ENCODE results near the gene CHST12.

The CHST12 gene

DNA sequence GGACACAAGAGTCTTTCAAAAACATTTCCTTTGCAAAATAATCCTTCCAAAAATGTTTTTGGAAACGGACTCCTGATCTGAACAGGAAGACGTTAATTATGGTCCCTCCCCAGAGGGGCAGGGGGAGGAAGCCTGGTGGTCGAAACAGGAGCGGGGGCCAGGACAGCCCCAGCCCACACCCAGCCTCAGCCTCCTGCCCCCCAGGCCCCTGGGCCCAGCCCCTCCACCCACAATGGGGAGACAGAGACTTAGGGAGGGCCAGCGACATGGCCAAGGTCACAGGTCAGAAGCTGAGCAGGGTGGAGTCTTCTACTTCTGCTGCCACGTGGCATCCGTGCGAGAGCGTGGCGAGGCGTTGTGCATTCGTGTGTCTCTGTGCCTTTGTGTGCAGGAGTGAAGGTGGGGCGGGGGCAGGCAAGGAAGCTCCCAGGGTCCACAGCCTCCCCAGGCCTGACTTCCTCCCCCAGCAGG lies 86.8 kb downstream of the CHST12 start:
- H3K27me3 ChIP-seq (replicated peaks in 2 of 5; ENCODE audit: control insufficient read depth in 4 of 5, insufficient read depth in 5 of 5, low read length in 4 of 5) = no peaks in the 10 kb centered on the region
- DNase-seq = no peak
- no peaks in the 10 kb centered on the region for H3K36me3 ChIP-seq (ENCODE audit: control insufficient read depth in 4 of 4, insufficient read depth in 4 of 4, low read length in 3 of 4)
- no peak overlapping the region for H3K4me3 ChIP-seq (ENCODE audit: control insufficient read depth in 1 of 7, extremely low read depth in 1 of 7, insufficient read depth in 4 of 7, low read depth in 2 of 7, low read length in 6 of 7)
- peaks cover 0 to 32% (median 26%) of the 10 kb centered on the region in 4 experiments for H3K4me1 ChIP-seq (ENCODE audit: control extremely low read depth in 1 of 4, control insufficient read depth in 4 of 4, insufficient read depth in 4 of 4, low read length in 3 of 4)
- ChIA-PET POLR2A (no interaction called here), CTCF (interaction anchor here (0.7 kb wide), 1 partner anchor 10 kb away, joined by 4 read pairs; no protein-coding TSS in a partner anchor)
- no peak overlapping the region for H3K27ac ChIP-seq (ENCODE audit: insufficient read depth in 1 of 2, low read depth in 1 of 2, low read length in 2 of 2, poor library complexity in 1 of 2, severe bottlenecking in 2 of 2)
- WGBS (ENCODE audit: insufficient coverage) = 69% methylated on average over 12 of the region's 13 CpGs
- no peaks in the 10 kb centered on the region for H3K9me3 ChIP-seq (ENCODE audit: control extremely low read depth in 1 of 5, control insufficient read depth in 4 of 5, insufficient read depth in 2 of 5, low read depth in 1 of 5, low read length in 4 of 5)

DNA sequence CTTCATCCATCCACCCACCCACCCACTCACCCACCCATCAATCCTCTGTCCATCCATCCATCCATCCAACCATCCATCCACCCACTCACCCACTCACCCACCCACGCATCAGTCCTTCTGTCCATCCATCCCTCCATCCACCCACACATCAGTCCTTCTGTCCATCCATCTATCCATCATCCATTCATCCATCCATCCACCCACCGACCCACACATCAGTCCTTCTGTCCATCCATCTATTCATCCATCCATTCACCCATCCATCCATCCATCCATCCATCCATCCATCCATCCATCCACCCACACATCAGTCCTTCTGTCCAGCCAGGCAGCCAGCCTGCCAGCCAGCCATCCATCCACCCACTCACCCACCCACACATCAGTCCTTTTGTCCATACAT lies 88.6 kb downstream of the CHST12 start:
- Histone ChIP-seq H3K4me3 (ENCODE audit: control insufficient read depth in 1 of 7, extremely low read depth in 1 of 7, insufficient read depth in 4 of 7, low read depth in 2 of 7, low read length in 6 of 7) (no peak overlapping the region), H3K27ac (ENCODE audit: insufficient read depth in 1 of 2, low read depth in 1 of 2, low read length in 2 of 2, poor library complexity in 1 of 2, severe bottlenecking in 2 of 2) (no peak overlapping the region), H3K4me1 (ENCODE audit: control extremely low read depth in 1 of 4, control insufficient read depth in 4 of 4, insufficient read depth in 4 of 4, low read length in 3 of 4) (peaks cover 0 to 32% (median 26%) of the 10 kb centered on the region in 4 experiments), H3K9me3 (ENCODE audit: control extremely low read depth in 1 of 5, control insufficient read depth in 4 of 5, insufficient read depth in 2 of 5, low read depth in 1 of 5, low read length in 4 of 5) (no peaks in the 10 kb centered on the region), H3K27me3 (replicated peaks in 2 of 5; ENCODE audit: control insufficient read depth in 4 of 5, insufficient read depth in 5 of 5, low read length in 4 of 5) (no peaks in the 10 kb centered on the region), H3K36me3 (ENCODE audit: control insufficient read depth in 4 of 4, insufficient read depth in 4 of 4, low read length in 3 of 4) (no peaks in the 10 kb centered on the region)
- WGBS (ENCODE audit: insufficient coverage) = 100% methylated on average over 2 of the region's 2 CpGs
- CTCF ChIA-PET = interaction anchor here (1.4 kb wide), 1 partner anchor 18 kb away, joined by 6 read pairs; no protein-coding TSS in a partner anchor
- no peak for DNase-seq
- POLR2A ChIA-PET = no interaction called here

DNA sequence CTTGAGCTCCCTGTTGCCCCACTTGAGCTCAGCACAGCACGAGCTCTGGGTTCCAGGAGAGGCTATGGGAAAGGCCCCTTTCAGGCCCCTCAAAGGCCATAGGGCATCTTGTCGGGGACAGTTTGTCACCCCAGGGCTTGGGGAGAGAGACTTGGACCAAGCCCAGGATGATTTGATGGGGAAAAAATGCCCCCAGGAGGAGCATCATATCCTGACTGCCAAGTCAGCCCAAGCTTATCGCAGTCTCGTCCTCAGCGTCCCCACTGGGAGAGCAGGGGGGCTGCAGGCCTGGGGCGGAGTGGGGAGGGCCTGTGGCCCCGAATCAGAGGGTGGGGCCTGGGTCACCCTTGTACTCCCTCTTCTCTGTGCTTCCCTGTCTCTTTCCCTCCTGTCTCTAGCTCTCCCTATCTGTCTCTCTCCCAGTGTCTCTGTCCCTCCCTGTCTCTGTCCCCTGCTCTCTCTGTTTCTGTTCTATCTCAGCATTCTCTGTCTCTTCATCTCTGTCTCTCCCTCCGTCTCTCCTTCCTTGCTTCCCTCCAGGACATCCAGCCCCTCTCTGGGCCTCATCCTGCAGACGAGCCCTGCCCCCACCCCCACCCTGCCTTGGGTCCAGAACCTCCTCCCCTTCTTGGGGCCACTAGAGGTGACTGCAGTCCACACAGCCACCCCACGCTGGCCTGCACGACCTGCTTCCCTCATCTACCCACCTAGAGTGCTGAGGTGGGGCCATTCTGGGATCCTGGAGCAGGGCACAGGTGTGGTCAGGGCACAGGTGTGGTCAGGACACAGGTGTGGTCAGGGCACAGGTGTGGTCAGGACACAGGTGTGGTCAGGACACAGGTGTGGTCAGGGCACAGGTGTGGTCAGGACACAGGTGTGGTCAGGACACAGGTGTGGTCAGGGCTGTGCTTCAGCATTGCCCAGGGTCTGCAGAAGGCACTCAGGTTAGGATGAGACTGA lies 90.1 kb downstream of the CHST12 start:
- Histone ChIP-seq H3K27ac (ENCODE audit: insufficient read depth in 1 of 2, low read depth in 1 of 2, low read length in 2 of 2, poor library complexity in 1 of 2, severe bottlenecking in 2 of 2) (no peak overlapping the region), H3K36me3 (ENCODE audit: control insufficient read depth in 4 of 4, insufficient read depth in 4 of 4, low read length in 3 of 4) (no peaks in the 10 kb centered on the region), H3K27me3 (replicated peaks in 2 of 5; ENCODE audit: control insufficient read depth in 4 of 5, insufficient read depth in 5 of 5, low read length in 4 of 5) (no peaks in the 10 kb centered on the region), H3K9me3 (ENCODE audit: control extremely low read depth in 1 of 5, control insufficient read depth in 4 of 5, insufficient read depth in 2 of 5, low read depth in 1 of 5, low read length in 4 of 5) (no peaks in the 10 kb centered on the region), H3K4me3 (ENCODE audit: control insufficient read depth in 1 of 7, extremely low read depth in 1 of 7, insufficient read depth in 4 of 7, low read depth in 2 of 7, low read length in 6 of 7) (no peak overlapping the region), H3K4me1 (ENCODE audit: control extremely low read depth in 1 of 4, control insufficient read depth in 4 of 4, insufficient read depth in 4 of 4, low read length in 3 of 4) (peaks cover 0 to 45% (median 39%) of the 10 kb centered on the region in 4 experiments)
- CTCF ChIA-PET = interaction anchor here (0.8 to 1.5 kb wide), 5 partner anchors 9 to 18 kb away, joined by 3 to 6 read pairs (median 4); no protein-coding TSS in a partner anchor
- no peak for DNase-seq
- WGBS (ENCODE audit: insufficient coverage) = 91% methylated on average over 6 of the region's 11 CpGs
- POLR2A ChIA-PET = interaction anchor here (0.7 kb wide), 1 partner anchor 35 kb away, joined by 3 read pairs; no protein-coding TSS in a partner anchor

DNA sequence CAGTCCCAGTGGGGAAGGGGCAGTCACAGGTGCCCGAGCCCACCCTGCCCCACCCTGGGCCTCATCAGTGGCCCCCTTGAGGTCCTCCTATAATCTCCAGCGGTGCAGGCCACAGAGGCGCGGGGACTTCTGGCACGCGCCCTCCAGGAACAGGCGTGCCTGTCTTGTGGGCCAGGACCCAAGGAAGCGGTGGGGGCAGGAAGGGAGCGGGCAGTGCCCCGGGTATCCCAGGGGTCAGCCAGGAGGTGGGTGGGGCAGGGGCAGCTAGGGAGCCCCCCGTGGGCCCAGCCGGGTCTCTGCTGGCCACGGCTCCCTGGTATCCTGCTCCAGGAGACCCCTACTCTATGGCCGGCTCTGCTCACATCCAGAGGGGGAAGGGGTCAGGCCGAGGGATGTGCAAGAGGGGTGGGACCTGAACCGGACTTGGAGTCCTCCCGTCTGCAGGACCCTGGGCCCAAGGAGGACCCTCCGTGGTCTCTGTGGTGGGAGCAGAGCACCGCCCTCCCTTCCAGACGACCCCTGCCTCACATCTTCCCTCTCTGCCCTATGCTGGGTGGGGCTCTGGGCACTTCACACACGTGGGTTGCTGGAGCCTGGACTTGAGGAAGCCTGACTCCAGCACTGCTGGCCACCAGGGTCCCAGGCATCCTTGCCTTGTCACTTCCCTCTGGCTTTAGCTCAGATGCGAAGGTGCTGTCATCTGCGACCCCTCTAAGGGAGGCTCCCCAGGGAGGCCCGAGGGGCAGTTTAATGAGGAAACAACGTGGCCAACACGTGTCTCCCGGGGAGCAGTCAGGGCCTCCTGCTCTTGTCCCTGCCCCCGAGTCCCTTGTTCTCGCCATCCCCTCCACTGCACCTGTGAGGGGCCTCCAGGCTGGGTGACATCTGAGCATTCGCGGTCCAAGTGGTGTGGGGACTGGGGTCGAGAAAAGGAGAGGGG lies 91.0 kb downstream of the CHST12 start:
- ChIA-PET POLR2A (no interaction called here), CTCF (interaction anchor here (0.5 kb wide), 1 partner anchor 22 kb away, joined by 3 read pairs; no protein-coding TSS in a partner anchor)
- DNase-seq = no peak
- no peaks in the 10 kb centered on the region for H3K27me3 ChIP-seq (replicated peaks in 2 of 5; ENCODE audit: control insufficient read depth in 4 of 5, insufficient read depth in 5 of 5, low read length in 4 of 5)
- peaks cover 0 to 41% (median 36%) of the 10 kb centered on the region in 4 experiments for H3K4me1 ChIP-seq (ENCODE audit: control extremely low read depth in 1 of 4, control insufficient read depth in 4 of 4, insufficient read depth in 4 of 4, low read length in 3 of 4)
- no peak overlapping the region for H3K4me3 ChIP-seq (ENCODE audit: control insufficient read depth in 1 of 7, extremely low read depth in 1 of 7, insufficient read depth in 4 of 7, low read depth in 2 of 7, low read length in 6 of 7)
- H3K27ac ChIP-seq (ENCODE audit: insufficient read depth in 1 of 2, low read depth in 1 of 2, low read length in 2 of 2, poor library complexity in 1 of 2, severe bottlenecking in 2 of 2) = no peak overlapping the region
- H3K9me3 ChIP-seq (ENCODE audit: control extremely low read depth in 1 of 5, control insufficient read depth in 4 of 5, insufficient read depth in 2 of 5, low read depth in 1 of 5, low read length in 4 of 5) = no peaks in the 10 kb centered on the region
- 55% methylated on average over 24 of the region's 32 CpGs for WGBS (ENCODE audit: insufficient coverage)
- no peaks in the 10 kb centered on the region for H3K36me3 ChIP-seq (ENCODE audit: control insufficient read depth in 4 of 4, insufficient read depth in 4 of 4, low read length in 3 of 4)

DNA sequence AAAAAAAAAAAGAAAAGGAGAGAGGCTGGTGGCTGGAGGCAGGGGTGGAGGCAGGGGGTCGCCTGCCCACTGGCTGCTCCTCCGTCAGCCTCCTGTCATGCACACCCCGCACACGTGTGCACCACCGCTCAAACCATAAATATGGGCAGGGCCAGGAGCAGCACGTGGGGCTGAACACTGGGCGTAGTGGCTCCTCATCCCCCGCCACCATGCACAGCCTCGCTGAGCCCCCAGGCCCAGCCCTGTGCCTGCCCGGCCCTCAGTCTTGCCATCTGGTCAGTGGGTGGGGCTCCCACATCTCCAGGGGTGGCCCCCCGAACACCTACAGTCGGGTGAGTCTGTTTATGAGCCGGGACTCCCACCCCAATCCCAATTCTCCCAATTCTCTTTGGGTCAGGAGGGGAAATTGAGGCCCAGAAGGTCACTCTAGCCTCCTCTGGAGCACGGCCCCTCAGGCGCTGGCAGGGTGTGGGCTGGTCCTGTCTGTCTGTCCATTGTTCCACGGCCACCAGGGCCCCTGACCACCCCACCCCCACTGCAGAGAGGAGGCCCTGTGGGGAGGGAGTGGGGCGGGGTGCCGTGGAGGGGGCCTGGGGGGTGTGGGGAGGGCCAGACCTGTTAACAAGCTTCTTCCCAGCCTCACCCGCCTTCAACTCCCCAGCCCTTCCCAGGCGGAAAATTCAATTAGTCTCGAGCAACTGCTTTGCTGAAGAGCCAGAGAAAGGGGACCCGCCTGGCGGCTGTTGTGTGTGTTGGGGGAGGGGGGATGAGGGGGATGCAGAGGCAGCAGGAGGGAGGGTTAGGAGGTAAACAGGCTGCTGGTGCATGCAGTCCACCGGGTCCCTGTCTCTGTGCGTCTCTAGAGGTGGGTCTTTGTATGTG lies 92.2 kb downstream of the CHST12 start:
- H3K27ac ChIP-seq (ENCODE audit: insufficient read depth in 1 of 2, low read depth in 1 of 2, low read length in 2 of 2, poor library complexity in 1 of 2, severe bottlenecking in 2 of 2) = no peak overlapping the region
- CTCF ChIA-PET = no interaction called here
- H3K4me3 ChIP-seq (ENCODE audit: control insufficient read depth in 1 of 7, extremely low read depth in 1 of 7, insufficient read depth in 4 of 7, low read depth in 2 of 7, low read length in 6 of 7) = no peak overlapping the region
- H3K9me3 ChIP-seq (ENCODE audit: control extremely low read depth in 1 of 5, control insufficient read depth in 4 of 5, insufficient read depth in 2 of 5, low read depth in 1 of 5, low read length in 4 of 5) = no peaks in the 10 kb centered on the region
- no peak for DNase-seq
- H3K36me3 ChIP-seq (ENCODE audit: control insufficient read depth in 4 of 4, insufficient read depth in 4 of 4, low read length in 3 of 4) = no peaks in the 10 kb centered on the region
- POLR2A ChIA-PET = no interaction called here
- no peaks in the 10 kb centered on the region for H3K27me3 ChIP-seq (replicated peaks in 2 of 5; ENCODE audit: control insufficient read depth in 4 of 5, insufficient read depth in 5 of 5, low read length in 4 of 5)
- H3K4me1 ChIP-seq (ENCODE audit: control extremely low read depth in 1 of 4, control insufficient read depth in 4 of 4, insufficient read depth in 4 of 4, low read length in 3 of 4) = peaks cover 0 to 33% (median 30%) of the 10 kb centered on the region in 4 experiments
- 94% methylated on average over 15 of the region's 25 CpGs for WGBS (ENCODE audit: insufficient coverage)

DNA sequence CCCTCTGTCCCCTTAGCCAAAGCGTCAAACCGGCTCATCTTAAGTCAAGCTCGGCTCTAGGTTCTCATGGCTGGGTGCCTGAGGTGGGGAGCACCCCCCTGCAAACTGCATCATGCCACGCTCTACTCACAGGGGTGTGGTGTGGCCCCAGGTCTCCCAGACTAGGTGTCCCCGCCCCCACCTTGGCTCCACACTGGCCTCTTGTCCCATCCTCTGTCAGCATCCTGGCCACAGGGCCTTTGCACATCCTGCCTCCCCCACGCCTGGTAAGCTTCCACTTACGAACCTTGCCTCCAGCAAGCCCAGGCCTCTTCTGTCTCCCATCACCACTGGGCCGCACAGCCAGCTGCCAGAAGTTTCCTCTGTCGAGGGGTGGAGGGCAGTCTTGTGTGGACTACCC lies 93.0 kb downstream of the CHST12 start:
- Histone ChIP-seq H3K4me3 (ENCODE audit: control insufficient read depth in 1 of 7, extremely low read depth in 1 of 7, insufficient read depth in 4 of 7, low read depth in 2 of 7, low read length in 6 of 7) (no peak overlapping the region), H3K4me1 (ENCODE audit: control extremely low read depth in 1 of 4, control insufficient read depth in 4 of 4, insufficient read depth in 4 of 4, low read length in 3 of 4) (peaks cover 0 to 33% (median 30%) of the 10 kb centered on the region in 4 experiments), H3K9me3 (ENCODE audit: control extremely low read depth in 1 of 5, control insufficient read depth in 4 of 5, insufficient read depth in 2 of 5, low read depth in 1 of 5, low read length in 4 of 5) (no peaks in the 10 kb centered on the region), H3K36me3 (ENCODE audit: control insufficient read depth in 4 of 4, insufficient read depth in 4 of 4, low read length in 3 of 4) (no peaks in the 10 kb centered on the region), H3K27ac (ENCODE audit: insufficient read depth in 1 of 2, low read depth in 1 of 2, low read length in 2 of 2, poor library complexity in 1 of 2, severe bottlenecking in 2 of 2) (no peak overlapping the region), H3K27me3 (replicated peaks in 2 of 5; ENCODE audit: control insufficient read depth in 4 of 5, insufficient read depth in 5 of 5, low read length in 4 of 5) (no peaks in the 10 kb centered on the region)
- CTCF ChIA-PET = no interaction called here
- no peak for DNase-seq
- POLR2A ChIA-PET = no interaction called here
- 97% methylated on average over 7 of the region's 9 CpGs for WGBS (ENCODE audit: insufficient coverage)

Measured in common myeloid progenitor, CD34-positive (primary cell).